Esophagus muscularis mucosa (tissue), 3 donors: ENCODE data around the gene NEK7.

Source experiments
- POLR2AphosphoS5 ChIP-seq, 2 donors: sonication (generic); formaldehyde crosslinking; IDR thresholded peaks; one replicate each; pipeline ENCODE4 v1.6.1; 2017; ENCODE audit warnings: antibody characterized with exemption in 2 of 2
- TF ChIP-seq, protein P1 (sequence below), 3 experiments: fragments of 200-600 bp in 2 of 3; fragments of 450-650 bp in 1 of 3; sonication (generic) in 2 of 3; IDR thresholded peaks; one replicate each; pipeline ENCODE4 v1.5.1; 2017 to 2019; ENCODE audit warnings: antibody characterized with exemption in 3 of 3, mild to moderate bottlenecking in 2 of 3, moderate library complexity in 1 of 3

DNA sequence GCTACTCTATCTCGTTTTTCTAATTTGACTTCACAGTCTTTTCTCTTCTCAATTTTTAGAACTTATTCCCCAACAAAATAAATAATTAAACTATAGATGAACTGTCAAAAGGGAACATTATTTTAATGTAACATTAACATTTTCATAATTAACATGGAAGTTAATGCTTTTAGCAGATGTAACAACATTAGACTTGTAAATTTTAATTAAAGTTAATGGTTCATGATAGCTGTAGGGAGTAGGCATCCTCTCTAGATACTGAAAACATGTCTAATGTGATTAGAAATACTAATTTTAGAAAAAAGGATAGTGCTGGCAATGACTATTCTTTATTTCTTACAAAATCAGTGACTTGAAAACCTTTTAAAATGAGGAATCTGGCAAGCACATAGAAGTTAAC lies 32.1 kb upstream of the NEK7 start:
- TF ChIP-seq, protein P1, sequence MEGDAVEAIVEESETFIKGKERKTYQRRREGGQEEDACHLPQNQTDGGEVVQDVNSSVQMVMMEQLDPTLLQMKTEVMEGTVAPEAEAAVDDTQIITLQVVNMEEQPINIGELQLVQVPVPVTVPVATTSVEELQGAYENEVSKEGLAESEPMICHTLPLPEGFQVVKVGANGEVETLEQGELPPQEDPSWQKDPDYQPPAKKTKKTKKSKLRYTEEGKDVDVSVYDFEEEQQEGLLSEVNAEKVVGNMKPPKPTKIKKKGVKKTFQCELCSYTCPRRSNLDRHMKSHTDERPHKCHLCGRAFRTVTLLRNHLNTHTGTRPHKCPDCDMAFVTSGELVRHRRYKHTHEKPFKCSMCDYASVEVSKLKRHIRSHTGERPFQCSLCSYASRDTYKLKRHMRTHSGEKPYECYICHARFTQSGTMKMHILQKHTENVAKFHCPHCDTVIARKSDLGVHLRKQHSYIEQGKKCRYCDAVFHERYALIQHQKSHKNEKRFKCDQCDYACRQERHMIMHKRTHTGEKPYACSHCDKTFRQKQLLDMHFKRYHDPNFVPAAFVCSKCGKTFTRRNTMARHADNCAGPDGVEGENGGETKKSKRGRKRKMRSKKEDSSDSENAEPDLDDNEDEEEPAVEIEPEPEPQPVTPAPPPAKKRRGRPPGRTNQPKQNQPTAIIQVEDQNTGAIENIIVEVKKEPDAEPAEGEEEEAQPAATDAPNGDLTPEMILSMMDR (IDR thresholded peaks at IDR 0.05): no peak
- no peak for TF ChIP-seq POLR2AphosphoS5 (IDR thresholded peaks at IDR 0.05)
